HEK293 (cell line): ENCODE data around the gene ISYNA1.

Experiments
- INSM2 ChIP-seq: fragments of 450-650 bp; formaldehyde crosslinking; IDR thresholded peaks from 2 replicates; pipeline ENCODE4 v1.5.1; 2016; ENCODE audit warnings: missing biosample characterization, missing genetic modification characterization
- KLF16 ChIP-seq: fragments of 450-650 bp; formaldehyde crosslinking; IDR thresholded peaks from 2 replicates; pipeline ENCODE4 v1.5.1; 2017; ENCODE audit warnings: missing biosample characterization, missing genetic modification characterization
- MYNN ChIP-seq: fragments of 450-650 bp; formaldehyde crosslinking; IDR thresholded peaks from 2 replicates; pipeline ENCODE4 v1.5.1; 2016; ENCODE audit warnings: missing biosample characterization, missing genetic modification characterization, borderline replicate concordance
- OSR2 ChIP-seq: fragments of 450-650 bp; formaldehyde crosslinking; IDR thresholded peaks from 2 replicates; pipeline ENCODE4 v1.5.1; 2016; ENCODE audit warnings: missing biosample characterization, missing genetic modification characterization
- OVOL3 ChIP-seq: fragments of 450-650 bp; formaldehyde crosslinking; IDR thresholded peaks from 2 replicates; pipeline ENCODE4 v1.5.1; 2016; ENCODE audit warnings: missing biosample characterization, missing genetic modification characterization
- SCRT2 ChIP-seq: fragments of 450-650 bp; formaldehyde crosslinking; IDR thresholded peaks from 2 replicates; pipeline ENCODE4 v1.5.1; 2016; ENCODE audit warnings: missing biosample characterization, missing genetic modification characterization
- WT1 ChIP-seq: fragments of 450-650 bp; formaldehyde crosslinking; IDR thresholded peaks from 2 replicates; pipeline ENCODE4 v1.5.1; 2016; ENCODE audit warnings: missing biosample characterization, missing genetic modification characterization
- YY1 ChIP-seq: fragments of 450-650 bp; formaldehyde crosslinking; IDR thresholded peaks from 2 replicates; pipeline ENCODE4 v1.5.1; 2018; ENCODE audit warnings: missing biosample characterization, missing genetic modification characterization
- ZBTB10 ChIP-seq: fragments of 450-650 bp; formaldehyde crosslinking; IDR thresholded peaks from 2 replicates; pipeline ENCODE4 v1.5.1; 2016; ENCODE audit warnings: missing biosample characterization, missing genetic modification characterization
- ZBTB17 ChIP-seq: fragments of 450-650 bp; formaldehyde crosslinking; IDR thresholded peaks from 2 replicates; pipeline ENCODE4 v1.5.1; 2016; ENCODE audit warnings: missing biosample characterization, missing genetic modification characterization
- ZBTB21 ChIP-seq: fragments of 450-650 bp; formaldehyde crosslinking; IDR thresholded peaks from 2 replicates; pipeline ENCODE4 v1.5.1; 2017; ENCODE audit warnings: missing biosample characterization, missing genetic modification characterization
- ZBTB7A ChIP-seq: fragments of 450-650 bp; formaldehyde crosslinking; IDR thresholded peaks from 2 replicates; pipeline ENCODE4 v1.5.1; 2016; ENCODE audit warnings: low read depth, missing biosample characterization, missing genetic modification characterization
- ZNF10 ChIP-seq: fragments of 450-650 bp; formaldehyde crosslinking; IDR thresholded peaks from 2 replicates; pipeline ENCODE4 v1.5.1; 2017; ENCODE audit warnings: missing biosample characterization, missing genetic modification characterization
- ZNF155 ChIP-seq: fragments of 450-650 bp; formaldehyde crosslinking; IDR thresholded peaks from 2 replicates; pipeline ENCODE4 v1.5.1; 2016; ENCODE audit warnings: missing biosample characterization, missing genetic modification characterization
- ZNF157 ChIP-seq: fragments of 450-650 bp; formaldehyde crosslinking; IDR thresholded peaks from 2 replicates; pipeline ENCODE4 v1.5.1; 2016; ENCODE audit warnings: missing biosample characterization, missing genetic modification characterization
- ZNF184 ChIP-seq: fragments of 450-650 bp; IDR thresholded peaks from 2 replicates; pipeline ENCODE4 v1.5.1; 2018; ENCODE audit warnings: missing biosample characterization, mild to moderate bottlenecking, missing genetic modification characterization
- ZNF266 ChIP-seq: fragments of 450-650 bp; formaldehyde crosslinking; IDR thresholded peaks from 2 replicates; pipeline ENCODE4 v1.5.1; 2016; ENCODE audit warnings: missing biosample characterization, missing genetic modification characterization, low read depth
- ZNF335 ChIP-seq: fragments of 450-650 bp; formaldehyde crosslinking; conservative IDR thresholded peaks from 2 replicates; pipeline ENCODE4 v1.5.1; 2016; ENCODE audit warnings: missing biosample characterization, missing genetic modification characterization
- ZNF350 ChIP-seq: fragments of 450-650 bp; formaldehyde crosslinking; IDR thresholded peaks from 2 replicates; pipeline ENCODE4 v1.5.0; 2017; ENCODE audit warnings: missing biosample characterization, mild to moderate bottlenecking, missing genetic modification characterization
- ZNF366 ChIP-seq: fragments of 450-650 bp; formaldehyde crosslinking; conservative IDR thresholded peaks from 2 replicates; pipeline ENCODE4 v1.5.1; 2016; ENCODE audit warnings: missing biosample characterization, missing genetic modification characterization
- ZNF600 ChIP-seq: fragments of 450-650 bp; formaldehyde crosslinking; IDR thresholded peaks from 2 replicates; pipeline ENCODE4 v1.5.1; 2016; ENCODE audit warnings: missing biosample characterization, missing genetic modification characterization
- ZNF660 ChIP-seq: fragments of 450-650 bp; IDR thresholded peaks from 2 replicates; pipeline ENCODE4 v1.5.1; 2018; ENCODE audit warnings: missing biosample characterization, mild to moderate bottlenecking, missing genetic modification characterization
- ZNF701 ChIP-seq: fragments of 450-650 bp; formaldehyde crosslinking; IDR thresholded peaks from 2 replicates; pipeline ENCODE4 v1.5.1; 2016; ENCODE audit warnings: missing biosample characterization, missing genetic modification characterization
- ZNF707 ChIP-seq: fragments of 450-650 bp; formaldehyde crosslinking; IDR thresholded peaks from 2 replicates; pipeline ENCODE4 v1.5.1; 2016; ENCODE audit warnings: missing biosample characterization, missing genetic modification characterization
- ZSCAN16 ChIP-seq: fragments of 450-650 bp; formaldehyde crosslinking; IDR thresholded peaks from 2 replicates; pipeline ENCODE4 v1.5.1; 2016; ENCODE audit warnings: missing biosample characterization, missing genetic modification characterization
- ZSCAN23 ChIP-seq: fragments of 450-650 bp; formaldehyde crosslinking; IDR thresholded peaks from 2 replicates; pipeline ENCODE4 v1.5.1; 2016; ENCODE audit warnings: missing biosample characterization, missing genetic modification characterization
- ZXDB ChIP-seq: fragments of 450-650 bp; formaldehyde crosslinking; IDR thresholded peaks from 2 replicates; pipeline ENCODE4 v1.5.1; 2016; ENCODE audit warnings: missing biosample characterization, missing genetic modification characterization
- TF ChIP-seq, protein P1 (sequence below): fragments of 450-650 bp; formaldehyde crosslinking; IDR thresholded peaks from 2 replicates; pipeline ENCODE4 v1.5.1; 2017; ENCODE audit warnings: missing biosample characterization, missing genetic modification characterization
- TF ChIP-seq, protein P2 (sequence below): IDR thresholded peaks from 2 replicates; pipeline ENCODE4 v1.6.1; 2011; ENCODE audit warnings: mild to moderate bottlenecking, low read depth, low read length, borderline replicate concordance
- TF ChIP-seq, protein P3 (sequence below): fragments of 450-650 bp; formaldehyde crosslinking; IDR thresholded peaks from 2 replicates; pipeline ENCODE4 v1.5.1; 2016; ENCODE audit warnings: missing biosample characterization, missing genetic modification characterization

Gene ISYNA1

GRCh38 chr19:18438331-18439024, 545 bp upstream of the ISYNA1 start (continued):
- TF ChIP-seq ZBTB10 (tag by site-specific recombination): peak; percentile 86
- TF ChIP-seq ZBTB21 (tag by site-specific recombination): peak; percentile 6; the same call in 1 of the 2 replicates
- peak; percentile 68; the same call in 1 of the 2 replicates for TF ChIP-seq INSM2 (tag by site-specific recombination)
- TF ChIP-seq ZNF155 (tag by site-specific recombination): no peak
- no peak for TF ChIP-seq ZNF266 (tag by site-specific recombination)
- peak; percentile 97 for TF ChIP-seq WT1
- peak; percentile 59; the same call in 1 of the 2 replicates for TF ChIP-seq OVOL3 (tag by site-specific recombination)
- no peak for TF ChIP-seq ZNF157 (tag by site-specific recombination)
- peak; percentile 57; the same call in 1 of the 2 replicates for TF ChIP-seq ZNF366
- no peak for TF ChIP-seq ZNF184 (tag by site-specific recombination)
- TF ChIP-seq ZNF350 (tag by site-specific recombination): no peak
- TF ChIP-seq ZNF660 (tag by site-specific recombination): peak; percentile 79
- peak; percentile 86 for TF ChIP-seq ZBTB17 (tag by site-specific recombination)
- TF ChIP-seq ZNF701: peak; percentile 40; the same call in 1 of the 2 replicates
- 0 out of 2 replicates have a peak, but pooled peaks have one; percentile 10 for TF ChIP-seq ZSCAN16 (tag by site-specific recombination)
- TF ChIP-seq MYNN (tag by site-specific recombination): no peak
- 0 out of 2 replicates have a peak, but pooled peaks have one; percentile 34 for TF ChIP-seq ZBTB7A
- TF ChIP-seq YY1 (tag by site-specific recombination): no peak; the same call in 1 of the 2 replicates
- peak; percentile 76 for TF ChIP-seq ZNF335 (tag by site-specific recombination)
- TF ChIP-seq ZXDB (tag by site-specific recombination): peak; percentile 97
- TF ChIP-seq ZNF707 (tag by site-specific recombination): no peak
- TF ChIP-seq ZNF10: peak; percentile 86
- TF ChIP-seq, protein P1, sequence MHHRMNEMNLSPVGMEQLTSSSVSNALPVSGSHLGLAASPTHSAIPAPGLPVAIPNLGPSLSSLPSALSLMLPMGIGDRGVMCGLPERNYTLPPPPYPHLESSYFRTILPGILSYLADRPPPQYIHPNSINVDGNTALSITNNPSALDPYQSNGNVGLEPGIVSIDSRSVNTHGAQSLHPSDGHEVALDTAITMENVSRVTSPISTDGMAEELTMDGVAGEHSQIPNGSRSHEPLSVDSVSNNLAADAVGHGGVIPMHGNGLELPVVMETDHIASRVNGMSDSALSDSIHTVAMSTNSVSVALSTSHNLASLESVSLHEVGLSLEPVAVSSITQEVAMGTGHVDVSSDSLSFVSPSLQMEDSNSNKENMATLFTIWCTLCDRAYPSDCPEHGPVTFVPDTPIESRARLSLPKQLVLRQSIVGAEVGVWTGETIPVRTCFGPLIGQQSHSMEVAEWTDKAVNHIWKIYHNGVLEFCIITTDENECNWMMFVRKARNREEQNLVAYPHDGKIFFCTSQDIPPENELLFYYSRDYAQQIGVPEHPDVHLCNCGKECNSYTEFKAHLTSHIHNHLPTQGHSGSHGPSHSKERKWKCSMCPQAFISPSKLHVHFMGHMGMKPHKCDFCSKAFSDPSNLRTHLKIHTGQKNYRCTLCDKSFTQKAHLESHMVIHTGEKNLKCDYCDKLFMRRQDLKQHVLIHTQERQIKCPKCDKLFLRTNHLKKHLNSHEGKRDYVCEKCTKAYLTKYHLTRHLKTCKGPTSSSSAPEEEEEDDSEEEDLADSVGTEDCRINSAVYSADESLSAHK: peak; percentile 86
- no peak for TF ChIP-seq SCRT2 (tag by site-specific recombination)
- TF ChIP-seq, protein P2, sequence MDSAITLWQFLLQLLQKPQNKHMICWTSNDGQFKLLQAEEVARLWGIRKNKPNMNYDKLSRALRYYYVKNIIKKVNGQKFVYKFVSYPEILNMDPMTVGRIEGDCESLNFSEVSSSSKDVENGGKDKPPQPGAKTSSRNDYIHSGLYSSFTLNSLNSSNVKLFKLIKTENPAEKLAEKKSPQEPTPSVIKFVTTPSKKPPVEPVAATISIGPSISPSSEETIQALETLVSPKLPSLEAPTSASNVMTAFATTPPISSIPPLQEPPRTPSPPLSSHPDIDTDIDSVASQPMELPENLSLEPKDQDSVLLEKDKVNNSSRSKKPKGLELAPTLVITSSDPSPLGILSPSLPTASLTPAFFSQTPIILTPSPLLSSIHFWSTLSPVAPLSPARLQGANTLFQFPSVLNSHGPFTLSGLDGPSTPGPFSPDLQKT: no peak
- peak; percentile 97 for TF ChIP-seq ZNF600
- TF ChIP-seq KLF16 (tag by site-specific recombination): no peak
- TF ChIP-seq OSR2 (tag by site-specific recombination): peak; percentile 91
- TF ChIP-seq ZSCAN23 (tag by site-specific recombination): no peak
- TF ChIP-seq, protein P3, sequence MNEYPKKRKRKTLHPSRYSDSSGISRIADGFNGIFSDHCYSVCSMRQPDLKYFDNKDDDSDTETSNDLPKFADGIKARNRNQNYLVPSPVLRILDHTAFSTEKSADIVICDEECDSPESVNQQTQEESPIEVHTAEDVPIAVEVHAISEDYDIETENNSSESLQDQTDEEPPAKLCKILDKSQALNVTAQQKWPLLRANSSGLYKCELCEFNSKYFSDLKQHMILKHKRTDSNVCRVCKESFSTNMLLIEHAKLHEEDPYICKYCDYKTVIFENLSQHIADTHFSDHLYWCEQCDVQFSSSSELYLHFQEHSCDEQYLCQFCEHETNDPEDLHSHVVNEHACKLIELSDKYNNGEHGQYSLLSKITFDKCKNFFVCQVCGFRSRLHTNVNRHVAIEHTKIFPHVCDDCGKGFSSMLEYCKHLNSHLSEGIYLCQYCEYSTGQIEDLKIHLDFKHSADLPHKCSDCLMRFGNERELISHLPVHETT (tag by site-specific recombination): 0 out of 2 replicates have a peak, but pooled peaks have one; percentile 35
